NCI-H2171 treated with DMSO at 0.1 percent for 48 hours (cell line): ENCODE data around the gene SHPK.
"Not testable (repeated sequence)": the region's sequence is repeated elsewhere in the genome, so short reads cannot be mapped to it uniquely, and the experiment has no call there.

Experiments used
- DNase-seq: peaks from one replicate; lab custom pipeline; 2025; lab: John Stamatoyannopoulos, UW

Gene SHPK

DNA sequence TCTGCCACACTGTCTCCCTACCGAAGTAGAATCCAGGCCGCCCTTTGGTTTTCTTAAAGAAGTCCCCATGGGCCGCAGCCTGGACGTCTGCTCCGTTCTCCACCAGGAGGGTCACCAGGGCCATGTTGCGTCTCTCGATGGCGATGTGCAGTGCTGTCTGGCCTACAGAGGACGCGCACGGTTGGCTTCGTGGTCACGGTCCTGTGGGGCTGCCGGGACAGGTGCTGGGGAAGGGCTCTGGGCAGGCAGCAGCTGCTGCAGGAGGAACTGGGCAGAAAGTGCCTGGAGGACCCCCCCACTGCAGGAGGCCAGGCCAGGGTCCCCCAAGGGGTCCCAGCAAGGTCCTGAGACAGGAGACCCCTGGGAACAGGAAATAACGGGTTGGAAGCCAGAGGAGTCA lies 45.8 kb downstream of the SHPK start:
- DNase-seq: no peak

DNA sequence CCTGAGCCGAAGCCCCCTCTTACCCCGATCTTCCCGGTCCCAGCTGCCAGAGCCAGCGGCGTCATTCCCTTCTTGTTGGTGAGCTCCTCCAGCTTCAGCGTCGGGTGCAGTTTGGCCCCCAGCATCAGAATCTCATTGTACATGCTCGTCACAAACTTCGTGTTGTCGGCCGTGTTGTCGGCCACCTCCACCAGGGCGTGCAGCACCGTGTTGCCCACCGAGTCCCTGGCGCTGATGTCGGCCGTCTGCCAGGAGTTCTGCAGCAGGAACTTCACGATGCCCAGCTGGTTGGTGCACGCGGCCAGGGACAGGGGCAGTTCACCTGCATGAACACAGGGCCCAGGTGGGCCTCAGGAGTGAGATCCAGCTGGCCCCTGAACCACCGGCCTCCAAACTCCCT lies 46.3 kb downstream of the SHPK start:
- DNase-seq: no peak

DNA sequence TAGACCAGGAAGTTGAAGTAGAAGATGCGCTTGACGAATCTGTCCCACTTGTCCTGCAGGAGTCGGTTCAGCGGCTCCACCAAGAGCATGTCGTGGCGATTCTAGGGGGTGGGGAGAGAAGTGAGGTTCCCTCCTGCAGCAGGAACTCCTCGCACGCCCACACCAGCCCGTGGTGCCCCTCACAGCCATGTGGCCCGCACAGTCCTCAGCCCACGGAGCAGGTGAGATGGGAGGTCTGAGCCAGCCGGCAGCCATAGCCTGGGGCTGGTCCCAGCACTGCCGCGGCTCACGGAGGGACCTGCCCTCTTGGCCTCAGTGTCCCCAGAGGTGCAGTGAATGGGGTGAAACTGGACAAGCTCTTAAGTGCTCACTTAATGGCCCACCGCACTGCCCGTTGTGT lies 50.2 kb downstream of the SHPK start:
- no peak for DNase-seq

DNA sequence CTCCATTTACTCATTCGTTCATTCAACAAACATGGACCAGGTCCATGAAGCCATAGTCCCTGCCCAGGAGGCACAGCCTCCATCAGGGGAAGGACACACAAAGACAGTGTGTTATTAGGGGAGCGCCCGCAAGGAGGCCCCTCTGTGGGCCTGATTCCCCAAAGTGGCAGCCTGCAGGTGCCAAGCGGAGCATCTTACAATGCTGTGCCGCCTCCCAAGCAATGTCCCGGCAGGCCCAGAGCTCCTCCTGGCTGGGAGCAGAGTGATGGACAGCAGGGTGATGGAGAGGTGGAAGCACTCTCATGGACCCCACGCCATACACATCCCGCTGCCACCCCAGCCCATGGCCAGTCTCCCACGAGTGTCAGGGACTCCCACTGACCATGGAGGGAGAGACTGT lies 52.6 kb downstream of the SHPK start:
- DNase-seq: no peak

GRCh38 chr17:3582915-3583314 lies 53.1 kb downstream of the SHPK start:
- no peak for DNase-seq

- not testable (repeated sequence) for DNase-seq
Observed at GRCh38 chr17:3578667-3579066, 57.4 kb downstream of the SHPK start.

DNA sequence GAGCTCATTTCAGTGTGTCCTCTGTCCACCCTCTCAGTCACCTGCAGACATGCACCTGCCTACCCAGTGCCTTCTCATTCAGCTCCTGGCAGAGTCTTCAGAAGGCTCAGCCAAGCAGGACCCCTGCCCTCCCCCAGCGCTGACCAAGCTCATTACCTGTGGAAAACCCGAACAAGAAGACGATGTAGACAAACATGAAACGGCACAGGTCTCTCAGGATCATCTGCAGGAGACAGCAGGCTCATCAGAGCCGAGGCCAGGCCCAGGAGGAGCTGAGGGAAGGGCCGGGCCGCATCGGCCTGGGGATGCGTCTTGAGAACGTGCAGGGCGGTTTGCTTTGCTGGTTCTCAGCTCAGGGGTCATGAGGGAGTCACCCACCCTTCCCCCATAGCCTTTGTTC lies 59.1 kb downstream of the SHPK start:
- no peak for DNase-seq

- DNase-seq: no peak
Observed at GRCh38 chr17:3575511-3575910, 60.5 kb downstream of the SHPK start.

DNA sequence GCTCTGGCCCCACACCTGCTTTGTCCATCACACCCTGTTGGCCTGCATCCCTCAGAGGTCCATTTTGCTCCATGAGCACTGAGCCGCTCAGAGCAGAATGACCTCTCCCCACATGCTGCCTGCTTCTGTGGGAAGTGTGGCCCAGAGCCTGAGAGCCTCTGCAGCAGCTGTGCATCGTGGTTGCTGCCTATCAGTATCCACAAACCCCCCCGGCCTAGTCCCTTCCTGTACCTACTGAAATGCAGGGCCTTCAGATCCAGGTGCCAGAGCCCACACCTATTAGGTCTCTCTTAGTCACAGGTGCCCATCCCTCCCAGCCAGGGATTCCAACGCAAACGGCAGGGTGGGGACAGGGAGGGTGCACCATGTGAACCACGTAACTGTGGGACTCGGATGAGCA lies 61.8 kb downstream of the SHPK start:
- DNase-seq: no peak

DNA sequence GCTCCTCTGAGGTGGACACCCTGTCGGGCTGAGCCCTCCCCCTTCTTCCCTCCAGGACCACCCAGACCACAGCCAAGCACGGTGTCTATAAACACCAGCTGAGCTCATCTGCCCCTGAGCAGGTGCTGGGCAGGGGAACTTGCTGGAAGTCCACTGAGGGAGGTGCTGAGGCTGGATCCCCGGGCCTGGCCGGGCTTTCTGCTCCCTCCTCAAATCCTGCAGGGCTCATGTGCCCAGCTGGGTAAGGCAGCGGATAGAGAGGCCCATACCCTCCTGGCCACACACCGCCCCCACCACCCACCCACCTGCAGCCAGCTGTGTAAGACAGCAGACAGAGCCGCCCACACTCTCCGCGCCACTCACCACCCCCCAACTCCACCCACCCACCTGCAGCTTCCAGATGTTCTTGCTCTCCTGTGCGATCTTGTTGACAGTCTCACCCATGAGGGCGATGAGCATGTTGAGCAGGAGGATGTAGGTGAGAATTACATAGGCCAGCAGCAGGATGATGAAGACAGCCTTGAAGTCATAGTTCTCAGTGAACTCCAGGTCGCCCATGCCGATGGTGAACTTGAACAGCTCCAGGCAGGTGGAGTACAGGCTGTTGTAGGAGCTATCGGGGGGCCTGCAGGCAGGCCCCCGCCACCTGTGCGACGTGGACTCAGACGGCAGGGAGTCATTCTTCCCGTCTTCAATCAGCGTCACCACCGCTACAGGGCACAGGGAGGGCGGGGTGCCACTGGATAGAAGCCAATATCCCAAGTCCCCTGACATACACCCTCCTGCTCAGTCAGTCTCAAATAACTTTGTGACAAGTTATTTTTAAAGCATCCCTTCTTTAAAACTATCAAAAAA lies 62.6 kb downstream of the SHPK start:
- peak; percentile 25 for DNase-seq

DNA sequence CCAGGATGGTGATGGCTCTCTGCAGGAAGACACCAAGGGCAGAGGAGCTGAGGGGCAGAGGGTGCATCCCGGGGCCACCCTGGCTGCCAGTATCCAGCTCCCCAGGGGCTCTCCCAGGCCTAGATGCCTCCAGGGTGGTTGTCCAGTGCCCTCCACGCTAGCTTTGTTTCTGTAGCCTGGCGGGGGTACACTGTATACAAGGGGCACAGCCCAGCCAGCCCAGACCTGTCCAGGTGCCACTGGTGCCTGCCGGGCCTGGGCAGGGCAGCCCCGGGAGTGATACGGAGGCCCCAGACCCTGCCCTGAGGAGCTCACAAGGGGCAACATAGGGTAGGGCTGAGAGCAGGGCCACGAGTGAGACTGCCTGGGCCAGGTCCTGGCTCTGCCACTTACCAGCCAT lies 63.8 kb downstream of the SHPK start:
- no peak for DNase-seq

DNA sequence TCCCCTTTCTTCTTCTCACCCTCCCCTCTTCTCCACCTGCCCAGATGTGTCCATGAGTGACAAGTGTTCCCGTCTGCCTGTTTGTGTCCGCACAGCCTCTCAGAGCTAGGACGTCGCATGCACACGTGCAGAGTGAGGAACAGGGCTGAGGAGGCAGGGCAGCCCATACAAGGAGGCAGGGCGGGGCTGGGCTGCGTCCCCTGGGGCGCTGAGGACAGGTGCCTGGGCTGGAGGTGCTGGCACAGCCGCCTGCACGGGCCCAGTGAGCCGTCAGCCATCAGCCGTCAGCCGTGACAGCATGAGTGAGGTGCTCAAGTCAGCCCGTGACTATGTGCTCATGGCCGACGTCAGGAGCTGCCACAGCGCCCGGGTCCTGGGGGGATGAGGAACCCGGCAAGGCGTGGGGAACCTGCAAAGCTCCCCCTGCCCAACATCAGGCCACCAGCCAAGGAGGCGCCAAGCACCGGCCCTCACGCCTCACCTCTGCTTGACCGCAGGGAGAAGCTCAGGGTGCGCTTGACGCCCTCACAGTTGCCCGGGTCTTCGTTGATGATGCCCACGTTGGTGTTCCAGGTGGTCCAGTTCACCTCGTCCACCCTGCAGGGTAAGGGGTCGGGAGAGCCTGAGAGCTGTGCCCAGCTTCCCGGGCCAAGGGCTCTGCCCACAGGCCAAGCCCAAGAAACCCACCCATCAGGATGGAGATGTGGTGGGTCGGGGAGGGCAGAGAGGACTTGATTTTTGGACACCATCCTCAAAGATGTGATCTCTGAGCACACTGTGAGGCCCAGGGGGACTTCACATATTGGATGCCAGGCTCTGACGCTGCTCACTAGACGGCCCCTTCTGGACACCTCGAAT lies 64.8 kb downstream of the SHPK start:
- no peak for DNase-seq

- DNase-seq: no peak
Observed at GRCh38 chr17:3569534-3570137, 66.4 kb downstream of the SHPK start.

DNA sequence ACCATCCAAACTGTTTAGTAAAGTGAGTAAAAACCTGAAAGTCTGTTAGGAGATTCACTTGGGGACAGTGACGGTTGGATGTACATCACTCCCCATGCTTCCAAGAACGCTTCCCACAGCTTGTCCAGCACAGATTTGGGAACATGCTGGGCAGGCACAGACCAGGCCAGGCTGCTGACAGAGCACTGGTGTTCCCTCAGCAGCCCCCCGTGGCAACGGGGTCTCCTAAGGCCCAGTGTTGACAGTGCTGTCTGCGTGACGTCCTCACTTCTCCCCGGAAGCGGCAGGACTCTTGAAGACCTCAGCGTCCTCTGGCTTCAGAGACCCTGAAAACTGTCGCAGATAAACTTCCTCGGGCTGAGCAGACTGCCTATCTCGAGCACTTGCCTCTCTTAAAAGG lies 69.5 kb downstream of the SHPK start:
- DNase-seq: no peak

GRCh38 chr17:3565143-3565542 lies 70.9 kb downstream of the SHPK start:
- DNase-seq: no peak

DNA sequence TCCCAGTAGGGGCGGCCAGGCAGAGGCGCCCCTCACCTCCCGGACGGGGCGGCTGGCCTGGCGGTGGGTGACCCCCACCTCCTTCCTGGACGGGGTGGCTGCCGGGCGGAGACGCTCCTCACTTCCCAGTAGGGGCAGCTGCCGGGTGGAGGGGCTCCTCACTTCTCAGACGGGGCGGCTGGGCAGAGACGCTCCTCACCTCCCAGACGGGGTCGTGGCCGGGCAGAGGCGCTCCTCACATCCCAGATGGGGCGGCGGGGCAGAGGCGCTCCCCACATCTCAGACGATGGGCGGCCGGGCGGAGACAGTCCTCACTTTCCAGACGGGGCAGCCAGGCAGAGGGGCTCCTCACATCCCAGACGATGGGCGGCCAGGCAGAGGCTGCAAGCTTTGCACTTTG lies 71.8 kb downstream of the SHPK start:
- DNase-seq: not testable (repeated sequence)

DNA sequence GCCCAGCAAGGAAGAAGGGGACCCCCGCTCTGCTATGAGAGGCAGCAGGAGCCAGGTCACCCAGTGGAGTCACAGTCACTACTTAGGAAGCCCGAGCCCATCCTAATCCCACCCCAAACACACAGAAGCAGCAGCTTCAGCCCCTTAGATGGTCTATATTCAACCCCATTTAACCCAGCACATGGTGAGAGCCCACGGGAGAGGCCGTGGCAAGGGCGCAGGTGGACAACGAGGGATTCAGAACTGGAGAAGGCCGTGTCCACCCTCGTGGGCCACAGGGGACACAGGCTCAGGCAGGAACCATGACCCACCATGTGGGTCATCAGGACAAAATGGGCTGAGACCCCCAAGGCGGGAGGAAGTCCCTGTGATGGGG lies 76.8 kb downstream of the SHPK start:
- DNase-seq: no peak

- DNase-seq: no peak
Observed at GRCh38 chr17:3558603-3559269, 77.3 kb downstream of the SHPK start.
